Breast epithelium (tissue), 4 donors: ENCODE data around the gene POPDC3. TPM values are rescaled to one million over a fixed set of nuclear protein-coding genes. Genes with fewer than 3 reads are reported as not detected.

ENCODE experiments used
- DNase-seq, 2 donors: peaks; one replicate each; pipeline ENCODE4 v3.0.0-alpha.2; 2019; ENCODE audit warnings: low spot score in 2 of 2
- H3K27ac ChIP-seq, 2 donors: fragments of 200-600 bp; sonication (generic) in 1 of 2; one replicate each; pipeline ENCODE4 v1.5.1; 2016 to 2019; ENCODE audit warnings: mild to moderate bottlenecking in 1 of 2
- H3K27me3 ChIP-seq, 2 donors: fragments of 200-600 bp; sonication (generic) in 1 of 2; one replicate each; pipeline versions ENCODE4 v1.5.1 to v1.6.0; 2017 to 2019; ENCODE audit warnings: control low read depth in 1 of 2, mild to moderate bottlenecking in 1 of 2
- H3K36me3 ChIP-seq: fragments of 200-600 bp; one replicate; pipeline ENCODE4 v1.5.1; 2019
- H3K4me1 ChIP-seq, 2 donors: fragments of 200-600 bp; sonication (generic); one replicate each; pipeline ENCODE4 v1.5.1; 2016 to 2019; ENCODE audit warnings: control low read depth in 1 of 2
- H3K4me3 ChIP-seq, 3 donors: fragments of 200-600 bp; sonication (generic); 1 replicate in 2 of 3; 2 replicates in 1 of 3; pipeline ENCODE4 v1.5.1; 2016 to 2019; ENCODE audit warnings: mild to moderate bottlenecking in 3 of 3, moderate library complexity in 2 of 3
- H3K9me3 ChIP-seq, 2 donors: fragments of 200-600 bp; sonication (generic) in 1 of 2; one replicate each; pipeline ENCODE4 v1.5.1; 2016 to 2019; ENCODE audit warnings: control low read depth in 1 of 2
- CTCF ChIP-seq, 3 donors: fragments of 450-650 bp; IDR thresholded peaks; one replicate each; pipeline ENCODE4 v1.5.1; 2016 to 2017; ENCODE audit warnings: antibody characterized with exemption in 3 of 3, mild to moderate bottlenecking in 3 of 3, moderate library complexity in 3 of 3
- POLR2A ChIP-seq: fragments of 450-650 bp; IDR thresholded peaks from one replicate; pipeline ENCODE4 v1.6.1; 2016; ENCODE audit warnings: antibody characterized with exemption, mild to moderate bottlenecking, moderate library complexity
- POLR2AphosphoS5 ChIP-seq, 3 donors: sonication (generic); formaldehyde crosslinking; IDR thresholded peaks; one replicate each; pipeline ENCODE4 v1.6.1; 2017; ENCODE audit warnings: antibody characterized with exemption in 3 of 3
- intact Hi-C: fragments of 100-400 bp; cut with DNase I; formaldehyde crosslinking; loops from one replicate; pipeline ENCODE4 v1.15.1; 2023; ENCODE audit warnings: low total_unique reads
- total RNA-seq, 3 donors: library from RNA; depleted of rRNA; stranded (reverse); fragments of >200 nt; gene quantifications; one replicate each; pipeline ENCODE4 v1.1.0, GENCODE V29; 2016

The POPDC3 gene
- total RNA-seq, 3 donors from 2014 or later, result 0.98 TPM; not detected in 2

GRCh38 chr6:105120570-105120969 lies 59.2 kb downstream of the POPDC3 start:
- TF ChIP-seq CTCF (IDR thresholded peaks at IDR 0.05) (no peak), POLR2A (no peak), POLR2AphosphoS5 (IDR thresholded peaks at IDR 0.05) (no peak)
- Histone ChIP-seq H3K4me3 (no peak overlapping the region), H3K9me3 (no peaks in the 10 kb centered on the region), H3K36me3 (no peaks in the 10 kb centered on the region), H3K4me1 (no peaks in the 10 kb centered on the region), H3K27me3 (no peaks in the 10 kb centered on the region), H3K27ac (no peak overlapping the region)
- intact Hi-C loops, result no loop called here
- no peak for DNase-seq

DNA sequence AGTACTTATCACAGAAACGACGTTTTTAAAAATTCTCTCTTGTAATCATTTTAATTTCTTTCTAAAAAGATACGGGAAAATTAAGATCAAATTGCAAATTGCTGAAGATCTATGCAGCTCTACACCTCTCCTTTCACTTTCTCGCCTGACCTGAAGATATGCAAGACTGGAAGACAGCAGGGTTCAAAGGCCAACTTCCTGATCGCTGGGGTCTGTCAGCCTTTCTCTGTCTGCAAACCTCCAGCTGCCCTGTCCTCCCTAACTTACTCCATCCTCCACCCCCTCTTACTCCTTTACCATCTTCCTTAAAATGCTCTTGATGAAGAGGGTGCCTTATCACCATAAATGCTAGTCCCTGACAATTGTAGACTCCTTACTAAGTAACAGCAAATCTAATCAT lies 63.7 kb downstream of the POPDC3 start:
- no peak for DNase-seq
- Histone ChIP-seq H3K27ac (no peak overlapping the region), H3K36me3 (no peaks in the 10 kb centered on the region), H3K4me1 (no peaks in the 10 kb centered on the region), H3K4me3 (no peak overlapping the region), H3K9me3 (no peaks in the 10 kb centered on the region), H3K27me3 (no peaks in the 10 kb centered on the region)
- intact Hi-C loops, result no loop called here
- no peak for TF ChIP-seq POLR2AphosphoS5 (IDR thresholded peaks at IDR 0.05)
- no peak for TF ChIP-seq POLR2A
- no peak for TF ChIP-seq CTCF (IDR thresholded peaks at IDR 0.05)

DNA sequence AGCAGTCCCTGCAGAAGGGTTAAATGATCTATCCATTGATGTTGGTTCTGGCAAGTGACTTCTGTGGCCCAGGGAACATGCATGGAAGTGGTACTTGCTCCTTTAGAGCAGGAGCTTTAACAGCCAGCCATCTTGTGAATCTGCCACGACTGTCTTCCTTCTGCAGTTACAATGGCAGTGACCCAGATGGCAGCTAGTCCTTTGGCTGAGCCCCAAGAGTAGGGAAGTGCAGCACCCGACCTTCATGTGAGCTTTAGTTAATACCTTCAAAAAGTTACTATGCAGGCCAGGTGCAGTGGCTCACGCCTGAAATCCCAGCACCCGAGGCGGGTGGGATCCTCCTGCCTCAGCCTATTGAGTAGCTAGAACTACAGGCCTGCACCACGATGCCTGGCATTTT lies 66.4 kb downstream of the POPDC3 start:
- H3K4me1 ChIP-seq, result no peaks in the 10 kb centered on the region
- intact Hi-C loops, result no loop called here
- no peak overlapping the region for H3K4me3 ChIP-seq

DNA sequence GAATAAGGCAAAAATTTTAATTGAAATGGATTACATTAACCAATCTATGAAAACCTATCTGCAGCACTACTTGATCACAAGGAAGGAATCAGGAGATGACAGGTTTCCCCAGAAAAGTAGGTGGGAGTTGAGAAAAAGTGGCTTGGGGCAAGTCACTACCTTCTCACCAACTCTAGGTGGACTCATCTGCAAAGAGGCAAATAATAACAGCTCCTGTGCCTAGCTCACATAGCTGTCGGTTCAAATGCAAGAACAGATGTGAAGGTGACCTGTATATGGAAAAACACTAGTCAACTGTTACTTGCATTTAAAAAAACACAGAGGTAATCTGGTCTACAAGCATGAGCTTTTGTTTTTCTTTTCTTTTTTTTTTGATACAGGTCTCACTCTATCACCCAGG lies 67.2 kb downstream of the POPDC3 start:
- no peaks in the 10 kb centered on the region for H3K9me3 ChIP-seq
- H3K27ac ChIP-seq, result no peak overlapping the region
- H3K27me3 ChIP-seq, result no peaks in the 10 kb centered on the region
- no peak for DNase-seq
- H3K36me3 ChIP-seq, result no peaks in the 10 kb centered on the region
- no peak overlapping the region for H3K4me3 ChIP-seq
- no peak for TF ChIP-seq POLR2AphosphoS5 (IDR thresholded peaks at IDR 0.05)
- no peak for TF ChIP-seq CTCF (IDR thresholded peaks at IDR 0.05)
- no peak for TF ChIP-seq POLR2A
- no peaks in the 10 kb centered on the region for H3K4me1 ChIP-seq
- intact Hi-C loops, result no loop called here

More for the DNA sequence above, 66.4 kb downstream of the POPDC3 start:
- Histone ChIP-seq H3K27ac (no peak overlapping the region), H3K36me3 (no peaks in the 10 kb centered on the region), H3K27me3 (no peaks in the 10 kb centered on the region), H3K9me3 (no peaks in the 10 kb centered on the region)
- no peak for DNase-seq
- no peak for TF ChIP-seq CTCF (IDR thresholded peaks at IDR 0.05)
- TF ChIP-seq POLR2A, result no peak
- TF ChIP-seq POLR2AphosphoS5 (IDR thresholded peaks at IDR 0.05), result no peak

DNA sequence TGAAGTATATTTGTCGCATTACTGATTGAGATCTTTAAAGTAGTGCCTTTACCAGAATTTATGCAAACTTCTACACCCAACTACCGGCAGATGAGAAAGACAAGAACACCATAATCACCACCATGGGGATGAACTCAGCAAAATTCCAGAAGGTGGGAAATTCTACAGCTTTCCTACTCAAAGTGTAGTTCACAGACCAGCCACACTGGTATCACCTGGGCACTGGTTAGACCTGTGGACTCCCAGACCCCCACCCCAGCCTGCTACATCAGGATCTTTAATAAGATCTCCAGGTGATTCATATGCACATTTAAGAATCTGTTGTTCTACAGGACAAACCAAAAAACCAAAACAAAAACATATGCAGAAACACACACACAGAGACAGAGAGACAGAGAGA lies 67.9 kb downstream of the POPDC3 start:
- H3K9me3 ChIP-seq, result no peaks in the 10 kb centered on the region
- H3K27ac ChIP-seq, result no peak overlapping the region
- no peaks in the 10 kb centered on the region for H3K4me1 ChIP-seq
- TF ChIP-seq CTCF (IDR thresholded peaks at IDR 0.05) (no peak), POLR2A (no peak)
- intact Hi-C loops, result no loop called here
- H3K36me3 ChIP-seq, result no peaks in the 10 kb centered on the region
- H3K27me3 ChIP-seq, result no peaks in the 10 kb centered on the region
- no peak for DNase-seq
- H3K4me3 ChIP-seq, result no peak overlapping the region
